H1 (cell line): ENCODE measurements around the gene MFN1. TPM values are rescaled to one million over a fixed set of nuclear protein-coding genes. Genes with fewer than 3 reads are reported as not detected.

ENCODE experiments used
- CTCF ChIA-PET: fragments of 300-600 bp; sonication (Branson Sonifier 250); formaldehyde crosslinking; loops from one replicate; lab custom pipeline; 2021; ENCODE audit not compliant: partially characterized antibody; lab: Charles Lee
- POLR2A ChIA-PET: fragments of 300-600 bp; sonication (Branson Sonifier 250); formaldehyde crosslinking; loops from one replicate; lab custom pipeline; 2021; ENCODE audit warnings: inconsistent platforms; ENCODE audit not compliant: partially characterized antibody; lab: Charles Lee
- DNase-seq, 2 experiments: peaks; one replicate each; pipeline versions ENCODE4 v3.0.0 to v3.0.0-alpha.2; 2010 to 2022; ENCODE audit warnings: low spot score in 2 of 2, low read depth in 1 of 2, mixed read lengths in 1 of 2
- FAIRE-seq: peaks from 2 replicates; lab custom pipeline; 2011; peaks lifted over from hg19 to GRCh38; lab: Jason Lieb, UNC
- H2AFZ ChIP-seq: 2 replicates; pipeline ENCODE4 v1.8.1; 2012; ENCODE audit warnings: low read length, inconsistent platforms
- H2AK5ac ChIP-seq: 2 replicates; pipeline ENCODE4 v1.6.1; 2013; ENCODE audit warnings: low read depth, low read length
- H2BK120ac ChIP-seq: replicated peaks from 2 replicates; pipeline ENCODE3; 2013; ENCODE audit warnings: low read depth, low read length, inconsistent platforms
- H2BK12ac ChIP-seq: 2 replicates; pipeline ENCODE4 v1.6.1; 2013; ENCODE audit warnings: low read depth, low read length
- H2BK15ac ChIP-seq: 2 replicates; pipeline ENCODE4 v1.6.1; 2013; ENCODE audit warnings: low read length
- H2BK20ac ChIP-seq: 2 replicates; pipeline ENCODE4 v1.6.1; 2013; ENCODE audit warnings: low read length
- H2BK5ac ChIP-seq: 2 replicates; pipeline ENCODE4 v1.6.1; 2013; ENCODE audit warnings: low read depth, low read length
- H3K14ac ChIP-seq: 2 replicates; pipeline ENCODE4 v1.6.1; 2013; ENCODE audit warnings: inconsistent platforms; ENCODE audit not compliant: insufficient read length
- H3K18ac ChIP-seq: 2 replicates; pipeline ENCODE4 v1.6.1; 2013; ENCODE audit warnings: low read length; ENCODE audit errors: extremely low read depth
- H3K23ac ChIP-seq: 2 replicates; pipeline ENCODE4 v1.6.1; 2013; ENCODE audit warnings: inconsistent platforms; ENCODE audit not compliant: insufficient read length
- H3K23me2 ChIP-seq: 2 replicates; pipeline ENCODE4 v1.6.1; 2013; ENCODE audit warnings: low read depth, low read length
- H3K27ac ChIP-seq: 2 replicates; pipeline ENCODE4 v1.6.1; 2011; ENCODE audit warnings: low read depth, low read length, inconsistent platforms
- H3K27me3 ChIP-seq, 4 experiments: replicated peaks in 1 of 4; 1 replicate in 1 of 4; 2 replicates in 3 of 4; pipeline versions ENCODE4 v1.6.1 to v1.8.1; 2011 to 2013; ENCODE audit warnings: low read length in 3 of 4, mild to moderate bottlenecking in 3 of 4, inconsistent platforms in 2 of 4, mixed read lengths in 2 of 4, moderate library complexity in 1 of 4; ENCODE audit not compliant: control insufficient read depth in 3 of 4, insufficient read depth in 3 of 4; ENCODE audit errors: extremely low read depth in 1 of 4
- H3K36me3 ChIP-seq, 4 experiments: 2 replicates each; pipeline versions ENCODE4 v1.6.1 to v1.8.1; 2011 to 2013; ENCODE audit warnings: mild to moderate bottlenecking in 4 of 4, low read length in 3 of 4, moderate library complexity in 2 of 4, control low read depth in 1 of 4, inconsistent platforms in 1 of 4; ENCODE audit not compliant: insufficient read depth in 4 of 4, control insufficient read depth in 2 of 4
- H3K4ac ChIP-seq: replicated peaks from 2 replicates; pipeline ENCODE3; 2013; ENCODE audit warnings: low read length, low read depth, mixed read lengths, inconsistent platforms; ENCODE audit not compliant: insufficient read length
- H3K4me1 ChIP-seq, 4 experiments: replicated peaks in 1 of 4; 1 replicate in 1 of 4; 2 replicates in 3 of 4; pipeline versions ENCODE4 v1.6.1 to v1.8.1; 2011 to 2013; ENCODE audit warnings: low read length in 3 of 4, inconsistent platforms in 2 of 4, mixed read lengths in 1 of 4; ENCODE audit not compliant: insufficient read depth in 4 of 4, control insufficient read depth in 3 of 4
- H3K4me2 ChIP-seq, 2 experiments: 2 replicates each; pipeline versions ENCODE4 v1.6.1 to v1.8.1; 2011 to 2013; ENCODE audit warnings: low read depth in 2 of 2, low read length in 2 of 2, control low read depth in 1 of 2, inconsistent platforms in 1 of 2, mild to moderate bottlenecking in 1 of 2; ENCODE audit not compliant: insufficient read depth in 1 of 2
- H3K4me3 ChIP-seq, 4 experiments: fragments of 200-600, 300-600 bp in 1 of 4; sonication (generic), shearing (Covaris generic), sonication (Bioruptor Twin) in 1 of 4; 2 replicates each; pipeline versions ENCODE4 v1.5.1 to v1.8.1; 2011 to 2016; ENCODE audit warnings: low read length in 4 of 4, low read depth in 3 of 4, control low read depth in 2 of 4, inconsistent platforms in 2 of 4, mild to moderate bottlenecking in 2 of 4, mixed read lengths in 1 of 4, moderate library complexity in 1 of 4; ENCODE audit not compliant: insufficient read depth in 2 of 4; ENCODE audit errors: extremely low read depth in 1 of 4
- H3K56ac ChIP-seq: replicated peaks from 2 replicates; pipeline ENCODE3; 2013; ENCODE audit warnings: low read depth, mild to moderate bottlenecking, mixed read lengths, low read length, inconsistent platforms; ENCODE audit not compliant: insufficient read length
- H3K79me1 ChIP-seq: 2 replicates; pipeline ENCODE4 v1.6.1; 2013; ENCODE audit warnings: low read depth, low read length, control low read depth
- H3K79me2 ChIP-seq, 2 experiments: 2 replicates each; pipeline versions ENCODE4 v1.6.1 to v1.8.1; 2012 to 2013; ENCODE audit warnings: low read length in 2 of 2, mild to moderate bottlenecking in 2 of 2, inconsistent platforms in 1 of 2; ENCODE audit not compliant: insufficient read depth in 2 of 2, control insufficient read depth in 1 of 2
- H3K9ac ChIP-seq, 4 experiments: replicated peaks in 1 of 4; 1 replicate in 1 of 4; 2 replicates in 3 of 4; pipeline versions ENCODE4 v1.6.1 to v1.8.1; 2011 to 2013; ENCODE audit warnings: low read depth in 3 of 4, low read length in 3 of 4, control low read depth in 2 of 4, mild to moderate bottlenecking in 2 of 4, moderate library complexity in 2 of 4, inconsistent platforms in 1 of 4; ENCODE audit errors: extremely low read depth in 1 of 4
- H3K9me3 ChIP-seq, 2 experiments: 2 replicates each; pipeline versions ENCODE4 v1.6.1 to v1.8.1; 2012 to 2013; ENCODE audit warnings: mild to moderate bottlenecking in 2 of 2, moderate library complexity in 2 of 2, control low read depth in 1 of 2, inconsistent platforms in 1 of 2, low read depth in 1 of 2, low read length in 1 of 2, mixed read lengths in 1 of 2; ENCODE audit not compliant: insufficient read depth in 2 of 2
- H4K20me1 ChIP-seq, 2 experiments: replicated peaks in 1 of 2; 2 replicates each; pipeline versions ENCODE3 to v1.8.1; 2011 to 2013; ENCODE audit warnings: inconsistent platforms in 2 of 2, low read length in 2 of 2, mild to moderate bottlenecking in 1 of 2; ENCODE audit not compliant: insufficient read depth in 2 of 2, control insufficient read depth in 1 of 2
- H4K5ac ChIP-seq: 2 replicates; pipeline ENCODE4 v1.6.1; 2013; ENCODE audit warnings: low read length, low read depth, mixed read lengths, inconsistent platforms; ENCODE audit not compliant: insufficient read length
- H4K8ac ChIP-seq: 2 replicates; pipeline ENCODE4 v1.8.0; 2013; ENCODE audit warnings: mild to moderate bottlenecking, moderate library complexity, low read length, inconsistent platforms; ENCODE audit not compliant: insufficient read depth; ENCODE audit errors: extremely low read depth
- H4K91ac ChIP-seq: replicated peaks from 2 replicates; pipeline ENCODE3; 2013; ENCODE audit warnings: low read length, mixed read lengths, inconsistent platforms; ENCODE audit not compliant: insufficient read length
- ASH2L ChIP-seq: fragments of 200-600, 300-600 bp; sonication (generic); IDR thresholded peaks from one replicate; pipeline ENCODE4 v1.7.1; 2017; ENCODE audit warnings: low read length
- CBX8 ChIP-seq: fragments of 300-800, 300-1000 bp; sonication (generic); IDR thresholded peaks from 2 replicates; pipeline ENCODE4 v1.7.1; 2016; ENCODE audit warnings: low read depth, low read length, borderline replicate concordance
- CTBP2 ChIP-seq: IDR thresholded peaks from 2 replicates; pipeline ENCODE4 v1.7.0; 2011; ENCODE audit warnings: borderline replicate concordance, mild to moderate bottlenecking, moderate library complexity, mixed read lengths, low read length; ENCODE audit not compliant: insufficient read depth, insufficient read length
- EGR1 ChIP-seq: IDR thresholded peaks from 2 replicates; pipeline ENCODE4 v1.6.1; 2011; ENCODE audit warnings: low read depth, low read length, borderline replicate concordance
- EP300 ChIP-seq, 2 experiments: IDR thresholded peaks; 1 replicate in 1 of 2; 2 replicates in 1 of 2; pipeline ENCODE4 v1.6.1; 2011 to 2012; ENCODE audit warnings: low read depth in 2 of 2, low read length in 2 of 2, mild to moderate bottlenecking in 2 of 2, borderline replicate concordance in 1 of 2, inconsistent platforms in 1 of 2, moderate library complexity in 1 of 2
- GABPA ChIP-seq: IDR thresholded peaks from 2 replicates; pipeline ENCODE4 v1.6.1; 2011; ENCODE audit warnings: mild to moderate bottlenecking, low read length, moderate library complexity, borderline replicate concordance; ENCODE audit not compliant: insufficient read depth
- KDM4A ChIP-seq: IDR thresholded peaks from one replicate; pipeline ENCODE4 v1.7.1; 2012; ENCODE audit warnings: low read depth, mild to moderate bottlenecking, moderate library complexity, low read length, inconsistent platforms; ENCODE audit not compliant: severe bottlenecking
- RFX5 ChIP-seq: IDR thresholded peaks from 2 replicates; pipeline ENCODE4 v1.6.1; 2011; ENCODE audit warnings: low read depth, low read length, improper control_type of control experiment, borderline replicate concordance
- RNF2 ChIP-seq: fragments of 200-900, 300-1000 bp; sonication (generic); IDR thresholded peaks from 2 replicates; pipeline ENCODE4 v1.7.1; 2016; ENCODE audit warnings: borderline replicate concordance, low read depth, mild to moderate bottlenecking, antibody characterized with exemption, low read length; ENCODE audit not compliant: poor library complexity, severe bottlenecking; ENCODE audit errors: missing control alignments
- SP1 ChIP-seq: IDR thresholded peaks from 2 replicates; pipeline ENCODE4 v1.6.1; 2011; ENCODE audit warnings: low read depth, low read length
- SP2 ChIP-seq: IDR thresholded peaks from 2 replicates; pipeline ENCODE4 v1.6.1; 2012; ENCODE audit warnings: mild to moderate bottlenecking, low read length, inconsistent platforms
- USF2 ChIP-seq: IDR thresholded peaks from 2 replicates; pipeline ENCODE4 v1.6.1; 2011; ENCODE audit warnings: low read length, improper control_type of control experiment
- WGBS, 2 experiments: shearing (Covaris generic) in 1 of 2; methylation state at CpG; one replicate each; pipeline versions ENCODE4 v1.1.6 to v1.1.7; 2013 to 2015; ENCODE audit warnings: low lambda C conversion rate in 2 of 2, mixed read lengths in 2 of 2, inconsistent platforms in 1 of 2, low coverage in 1 of 2, missing lambda C conversion rate in 1 of 2; ENCODE audit not compliant: insufficient replicate concordance in 2 of 2, insufficient coverage in 1 of 2, insufficient read length in 1 of 2; ENCODE audit errors: extremely low coverage in 1 of 2, missing lambda C conversion rate in 1 of 2; 5-methylcytosine and 5-hydroxymethylcytosine counted together
- polyA plus RNA-seq, 7 experiments: library from polyadenylated mRNA; depleted of rRNA in 3 of 7; stranded (reverse) in 5 of 7; unstranded in 2 of 7; fragments of >200 nt in 5 of 7; fragments of 200-250 nt in 2 of 7; gene quantifications; 1 replicate in 5 of 7; 2 replicates in 1 of 7; 4 replicates in 1 of 7; pipeline versions ENCODE4 v1.2.1 to v1.2.3, GENCODE V29; 2011 to 2013; ENCODE audit warnings: missing spikeins in 2 of 7, mixed read lengths in 2 of 7
- total RNA-seq: library from RNA; stranded (reverse); fragmentation: NEBNext Ultra II Directional; extraction: Animal tissue kit (Norgen Biotek cat#: 25700); gene quantifications from 2 replicates; pipeline ENCODE4 v1.2.1, GENCODE V29; 2021

Gene MFN1
- total and polyA plus RNA-seq, 2 of the 8 experiments (the other 6 are each of a cell fraction or from before 2014, with no cell fraction given): 9.1 to 35.6 TPM

- Histone ChIP-seq H3K23ac (no peak overlapping the region), H3K27ac (no peak overlapping the region), H3K4me2 (no peak overlapping the region), H3K36me3 (peaks cover 15 to 81% (median 54%) of the 10 kb centered on the region in 4 experiments), H3K79me1 (no peaks in the 10 kb centered on the region), H2BK15ac (no peak overlapping the region), H4K5ac (no peak overlapping the region), H3K4ac (no peak overlapping the region), H3K4me1 (no peaks in the 10 kb centered on the region), H3K56ac (no peak overlapping the region), H2BK5ac (no peak overlapping the region), H3K14ac (no peak overlapping the region), H4K8ac (no peak overlapping the region), H2AFZ (no peak overlapping the region), H4K91ac (no peak overlapping the region), H3K9ac (no peak overlapping the region), H2BK120ac (no peak overlapping the region), H4K20me1 (peaks cover 0 to 6% of the 10 kb centered on the region in 2 experiments), H2BK20ac (no peak overlapping the region), H3K4me3 (no peak overlapping the region), H2BK12ac (no peak overlapping the region), H3K23me2 (no peaks in the 10 kb centered on the region), H3K18ac (no peak overlapping the region), H3K27me3 (no peaks in the 10 kb centered on the region), H2AK5ac (no peak overlapping the region), H3K9me3 (no peaks in the 10 kb centered on the region), H3K79me2 (peaks cover 4 to 31% of the 10 kb centered on the region in 2 experiments; a peak in 3 of 4 replicates)
- ChIA-PET CTCF (interaction anchor here (1.0 kb wide), 1 partner anchor 9 kb away, joined by 3 read pairs; no protein-coding TSS in a partner anchor), POLR2A (interaction anchor here (1.0 kb wide), 1 partner anchor 21 kb away, joined by 3 read pairs; no protein-coding TSS in a partner anchor)
- DNase-seq (no peak), FAIRE-seq (no peak)
- WGBS, 2 experiments: 93% methylated on average over 1 of the region's 1 CpG; no CpG with 5 or more reads in 1 of the 2 experiments
- TF ChIP-seq RNF2: no peak
- no peak for TF ChIP-seq SP1
- no peak for TF ChIP-seq GABPA
- no peak for TF ChIP-seq SP2
- no peak for TF ChIP-seq USF2
- no peak for TF ChIP-seq CBX8
- no peak for TF ChIP-seq EGR1
- no peak for TF ChIP-seq EP300 (IDR thresholded peaks at IDR 0.05; ENCODE audit: borderline replicate concordance in 1 of 2, low read depth in 2 of 2, low read length in 2 of 2)
- no peak for TF ChIP-seq CTBP2
- TF ChIP-seq KDM4A: no peak
- no peak for TF ChIP-seq RFX5
- no peak for TF ChIP-seq ASH2L
These were observed 17.1 kb upstream of the MFN1 start for GRCh38 chr3:179330438-179330837.
